AG10803 (cell line): Measurements from ENCODE around the gene REPS1.
A peak's percentile ranks its signal among the peaks of the same experiment; 100 is the strongest.

Experiments used
- DNase-seq: peaks from one replicate; pipeline ENCODE4 v3.0.0; 2010; ENCODE audit warnings: low read depth
- H3K4me3 ChIP-seq: 2 replicates; pipeline ENCODE4 v1.5.1; 2011; ENCODE audit warnings: mild to moderate bottlenecking, low read length, control low read depth
- CTCF ChIP-seq: conservative IDR thresholded peaks from 2 replicates; pipeline ENCODE4 v1.5.1; 2011; ENCODE audit warnings: mild to moderate bottlenecking, low read length, control low read depth, inconsistent platforms

REPS1 gene

GRCh38 chr6:138987643-138988468 is at the start of gene REPS1:
REPS1 (minus strand) TSS chr6:138988253; CDS start chr6:138987682, 571 bp downstream.
- peak; percentile 88 for DNase-seq
- TF ChIP-seq CTCF = peak; percentile 71
- peak within 1 kb of the TSS; percentile 88 for H3K4me3 ChIP-seq

- no peak overlapping the region for H3K4me3 ChIP-seq
- no peak for TF ChIP-seq CTCF
- DNase-seq = peak; percentile 44
Observed at GRCh38 chr6:139037490-139037889, 49.4 kb upstream of the REPS1 start.

GRCh38 chr6:139030228-139030963 is 42.3 kb upstream of the REPS1 start:
- no peak for DNase-seq

GRCh38 chr6:139029470-139030227 is 41.6 kb upstream of the REPS1 start:
- no peak for TF ChIP-seq CTCF
- H3K4me3 ChIP-seq = peak overlapping the region; percentile 92
- DNase-seq = peak; percentile 58

More at GRCh38 chr6:139030228-139030963, 42.3 kb upstream of the REPS1 start:
- no peak overlapping the region for H3K4me3 ChIP-seq
- TF ChIP-seq CTCF = no peak

DNA sequence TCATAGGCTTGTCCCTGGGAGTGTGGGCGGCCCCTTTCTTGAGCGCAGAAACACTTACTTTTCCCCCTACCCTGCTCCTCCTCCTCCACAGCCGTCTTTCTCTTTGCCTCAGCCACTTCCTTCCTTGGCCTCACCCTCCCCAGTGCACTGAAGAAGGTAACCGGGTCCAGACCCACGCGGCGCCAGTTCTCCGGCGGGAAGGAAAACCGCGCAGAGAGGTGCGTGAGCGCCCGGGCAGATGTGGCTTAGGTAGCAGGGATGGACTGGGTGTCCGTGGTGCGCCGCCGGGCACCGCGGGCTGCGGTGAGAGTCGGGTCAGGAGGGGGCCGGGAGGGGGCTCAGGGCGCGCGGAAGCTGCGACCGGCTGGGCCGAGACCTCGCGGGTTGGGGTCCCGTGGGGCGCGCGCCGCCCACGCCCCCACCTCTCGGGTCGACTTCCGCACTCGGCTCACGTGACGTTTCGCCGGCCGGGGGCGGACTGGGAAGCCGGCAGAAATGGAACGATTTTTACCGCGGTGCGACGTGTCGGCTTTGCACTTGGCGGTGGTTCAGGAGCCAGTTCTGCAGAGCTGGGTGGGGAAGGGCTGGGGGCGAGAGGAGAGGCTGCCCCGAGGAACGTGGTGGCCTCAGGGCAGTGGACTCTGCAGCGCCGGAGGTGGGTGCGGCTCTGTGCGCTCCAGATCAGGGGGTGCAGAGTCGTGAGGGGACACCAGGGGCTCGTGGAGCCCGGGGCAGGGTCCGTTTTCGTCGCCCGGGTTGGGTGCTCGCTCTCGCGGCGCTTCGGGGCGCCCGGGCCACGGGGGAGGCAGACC is 40.8 kb upstream of the REPS1 start, which contains the start of gene ABRACL:
Gene ABRACL, plus strand, starts transcription at position 88 of the 812 bp plus-strand sequence. CDS start 5,416 bp downstream, outside the sequence.
- peak; percentile 40 for DNase-seq
- peak within 1 kb of the TSS; percentile 92 for H3K4me3 ChIP-seq
- TF ChIP-seq CTCF = no peak

- DNase-seq = peak; percentile 48
- no peak for TF ChIP-seq CTCF
- H3K4me3 ChIP-seq = peak overlapping the region; percentile 92
Observed at GRCh38 chr6:139028215-139028657, 40.2 kb upstream of the REPS1 start.
